ENCODE measurements around the gene KCNQ4. TPM values are rescaled to one million over a fixed set of nuclear protein-coding genes. Genes with fewer than 3 reads are reported as not detected.

The KCNQ4 gene
- total and polyA plus RNA-seq, 2 experiments from 2014 or later = 1.3 to 3.0 TPM

GRCh38 chr1:40823345-40823744, 39.8 kb downstream of the KCNQ4 start:
- Histone ChIP-seq H3K79me2 (replicated peaks; ENCODE audit: insufficient read depth) (no peaks in the 10 kb centered on the region), H3K9me2 (ENCODE audit: insufficient read depth) (no peaks in the 10 kb centered on the region), H3K27ac (ENCODE audit: low read depth) (no peak overlapping the region), H4K20me1 (replicated peaks; ENCODE audit: insufficient read depth) (no peaks in the 10 kb centered on the region), H2AFZ (no peak overlapping the region), H3K36me3 (ENCODE audit: insufficient read depth) (no peaks in the 10 kb centered on the region), H3F3A (replicated peaks; ENCODE audit: low read depth) (no peaks in the 10 kb centered on the region), H3K4me1 (ENCODE audit: insufficient read depth) (peaks cover 15% of the 10 kb centered on the region), H3K4me2 (no peak overlapping the region), H3K4me3 (no peak overlapping the region), H3K27me3 (ENCODE audit: insufficient read depth) (peaks cover 5% of the 10 kb centered on the region; the same call in 1 of the 2 replicates)
- Mint-ChIP-seq H3K4me3 (no peak overlapping the region), H3K27ac (no peak overlapping the region), H3K4me1 (peaks cover 26% of the 10 kb centered on the region), H3K27me3 (ENCODE audit: insufficient read depth, low read depth, poor library complexity) (peaks cover 18% of the 10 kb centered on the region), H3K9me3 (no peaks in the 10 kb centered on the region; the same call in 2 of the 3 replicates), H3K36me3 (ENCODE audit: low read depth) (no peaks in the 10 kb centered on the region; the same call in 2 of the 3 replicates)
- no peak for TF ChIP-seq ZNF462 (CRISPR knock-in tag; IDR thresholded peaks at IDR 0.05)
- no peak for TF ChIP-seq ZNF114 (CRISPR knock-in tag; IDR thresholded peaks at IDR 0.05)
- TF ChIP-seq, protein P1, sequence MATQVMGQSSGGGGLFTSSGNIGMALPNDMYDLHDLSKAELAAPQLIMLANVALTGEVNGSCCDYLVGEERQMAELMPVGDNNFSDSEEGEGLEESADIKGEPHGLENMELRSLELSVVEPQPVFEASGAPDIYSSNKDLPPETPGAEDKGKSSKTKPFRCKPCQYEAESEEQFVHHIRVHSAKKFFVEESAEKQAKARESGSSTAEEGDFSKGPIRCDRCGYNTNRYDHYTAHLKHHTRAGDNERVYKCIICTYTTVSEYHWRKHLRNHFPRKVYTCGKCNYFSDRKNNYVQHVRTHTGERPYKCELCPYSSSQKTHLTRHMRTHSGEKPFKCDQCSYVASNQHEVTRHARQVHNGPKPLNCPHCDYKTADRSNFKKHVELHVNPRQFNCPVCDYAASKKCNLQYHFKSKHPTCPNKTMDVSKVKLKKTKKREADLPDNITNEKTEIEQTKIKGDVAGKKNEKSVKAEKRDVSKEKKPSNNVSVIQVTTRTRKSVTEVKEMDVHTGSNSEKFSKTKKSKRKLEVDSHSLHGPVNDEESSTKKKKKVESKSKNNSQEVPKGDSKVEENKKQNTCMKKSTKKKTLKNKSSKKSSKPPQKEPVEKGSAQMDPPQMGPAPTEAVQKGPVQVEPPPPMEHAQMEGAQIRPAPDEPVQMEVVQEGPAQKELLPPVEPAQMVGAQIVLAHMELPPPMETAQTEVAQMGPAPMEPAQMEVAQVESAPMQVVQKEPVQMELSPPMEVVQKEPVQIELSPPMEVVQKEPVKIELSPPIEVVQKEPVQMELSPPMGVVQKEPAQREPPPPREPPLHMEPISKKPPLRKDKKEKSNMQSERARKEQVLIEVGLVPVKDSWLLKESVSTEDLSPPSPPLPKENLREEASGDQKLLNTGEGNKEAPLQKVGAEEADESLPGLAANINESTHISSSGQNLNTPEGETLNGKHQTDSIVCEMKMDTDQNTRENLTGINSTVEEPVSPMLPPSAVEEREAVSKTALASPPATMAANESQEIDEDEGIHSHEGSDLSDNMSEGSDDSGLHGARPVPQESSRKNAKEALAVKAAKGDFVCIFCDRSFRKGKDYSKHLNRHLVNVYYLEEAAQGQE (IDR thresholded peaks at IDR 0.05; ENCODE audit: unreplicated experiment) = no peak
- no peak for TF ChIP-seq CREB1 (CRISPR knock-in tag; IDR thresholded peaks at IDR 0.05; ENCODE audit: low read depth)
- TF ChIP-seq POLR2AphosphoS5 (IDR thresholded peaks at IDR 0.05; ENCODE audit: low read depth) = no peak
- no peak for TF ChIP-seq ZNF331 (CRISPR knock-in tag; IDR thresholded peaks at IDR 0.05; ENCODE audit: low read depth)
- TF ChIP-seq CTCF (conservative IDR thresholded peaks at IDR 0.05; ENCODE audit: low read depth in 2 of 2) = no peak
- TF ChIP-seq JUNB (IDR thresholded peaks at IDR 0.05; ENCODE audit: unreplicated experiment) = no peak
- DNase-seq (ENCODE audit: low spot score) (no peak), ATAC-seq (no peak)

Measured in GM23338 (cell line).